Subcutaneous abdominal adipose tissue (tissue), 5 donors: ENCODE data around the gene DNAJC11.
"Not testable (repeated sequence)": the region's sequence is repeated elsewhere in the genome, so short reads cannot be mapped to it uniquely, and the experiment has no call there.

Source experiments
- H3K27ac ChIP-seq: one replicate; pipeline ENCODE4 v1.7.0; 2013; ENCODE audit warnings: low read depth, mild to moderate bottlenecking, inconsistent platforms, low read length, moderate library complexity
- H3K27me3 ChIP-seq, 5 donors: one replicate each; pipeline ENCODE4 v1.7.0; 2013; ENCODE audit warnings: low read length in 5 of 5, inconsistent platforms in 1 of 5; ENCODE audit not compliant: control insufficient read depth in 5 of 5, insufficient read depth in 4 of 5
- H3K36me3 ChIP-seq, 5 donors: one replicate each; pipeline ENCODE4 v1.7.0; 2013; ENCODE audit warnings: low read length in 5 of 5; ENCODE audit not compliant: control insufficient read depth in 5 of 5, insufficient read depth in 5 of 5
- H3K4me1 ChIP-seq, 5 donors: one replicate each; pipeline ENCODE4 v1.7.0; 2013; ENCODE audit warnings: low read length in 5 of 5, mild to moderate bottlenecking in 3 of 5, moderate library complexity in 1 of 5; ENCODE audit not compliant: control insufficient read depth in 5 of 5, insufficient read depth in 5 of 5
- H3K4me3 ChIP-seq, 5 donors: one replicate each; pipeline ENCODE4 v1.7.0; 2013; ENCODE audit warnings: low read length in 5 of 5, low read depth in 1 of 5
- H3K9ac ChIP-seq, 5 donors: one replicate each; pipeline ENCODE4 v1.7.0; 2013; ENCODE audit warnings: low read length in 5 of 5, mild to moderate bottlenecking in 4 of 5, moderate library complexity in 3 of 5
- H3K9me3 ChIP-seq, 5 donors: one replicate each; pipeline ENCODE4 v1.7.0; 2013; ENCODE audit warnings: low read length in 5 of 5; ENCODE audit not compliant: control insufficient read depth in 5 of 5
- donor health status: healthy.
- donor health status: healthy.
- donor health status: healthy.
- donor health status: healthy.
- donor health status: healthy.

DNAJC11 gene

GRCh38 chr1:6683434-6683833, 18.2 kb downstream of the DNAJC11 start:
- Histone ChIP-seq H3K27me3 (no peaks in the 10 kb centered on the region), H3K4me3 (no peak overlapping the region), H3K9ac (no peak overlapping the region), H3K36me3 (peaks cover 17 to 27% (median 22%) of the 10 kb centered on the region in 5 donors), H3K27ac (no peak overlapping the region), H3K9me3 (no peaks in the 10 kb centered on the region), H3K4me1 (no peaks in the 10 kb centered on the region)

- no peaks in the 10 kb centered on the region for H3K27me3 ChIP-seq
- peaks cover 28 to 64% (median 51%) of the 10 kb centered on the region in 5 donors for H3K36me3 ChIP-seq
- H3K27ac ChIP-seq, result no peak overlapping the region
- no peak overlapping the region for H3K9ac ChIP-seq
- no peaks in the 10 kb centered on the region for H3K9me3 ChIP-seq
- peaks cover 0 to 2% (median 0%) of the 10 kb centered on the region in 5 donors for H3K4me1 ChIP-seq
- no peak overlapping the region for H3K4me3 ChIP-seq
Observed at GRCh38 chr1:6675941-6676340, 25.7 kb downstream of the DNAJC11 start.

GRCh38 chr1:6674771-6675170, 26.8 kb downstream of the DNAJC11 start:
- H3K36me3 ChIP-seq, result peaks cover 20 to 56% (median 45%) of the 10 kb centered on the region in 5 donors

GRCh38 chr1:6673816-6674398, 27.7 kb downstream of the DNAJC11 start:
- Histone ChIP-seq H3K4me1 (peaks cover 0 to 2% (median 0%) of the 10 kb centered on the region in 5 donors), H3K27me3 (no peaks in the 10 kb centered on the region), H3K4me3 (no peak overlapping the region), H3K27ac (no peak overlapping the region), H3K9me3 (no peaks in the 10 kb centered on the region), H3K9ac (no peak overlapping the region), H3K36me3 (peaks cover 12 to 47% (median 37%) of the 10 kb centered on the region in 5 donors)

More at GRCh38 chr1:6674771-6675170, 26.8 kb downstream of the DNAJC11 start:
- Histone ChIP-seq H3K9me3 (no peaks in the 10 kb centered on the region), H3K4me1 (peaks cover 0 to 2% (median 0%) of the 10 kb centered on the region in 5 donors), H3K27me3 (no peaks in the 10 kb centered on the region), H3K27ac (no peak overlapping the region), H3K4me3 (no peak overlapping the region), H3K9ac (no peak overlapping the region)

GRCh38 chr1:6672558-6672957, 29.1 kb downstream of the DNAJC11 start:
- Histone ChIP-seq H3K9me3 (no peaks in the 10 kb centered on the region), H3K4me3 (no peak overlapping the region), H3K27me3 (no peaks in the 10 kb centered on the region), H3K4me1 (peaks cover 0 to 2% (median 0%) of the 10 kb centered on the region in 5 donors), H3K9ac (no peak overlapping the region), H3K27ac (no peak overlapping the region), H3K36me3 (peaks cover 5 to 42% (median 27%) of the 10 kb centered on the region in 5 donors)

GRCh38 chr1:6668503-6668902, 33.1 kb downstream of the DNAJC11 start:
- H3K36me3 ChIP-seq, result peaks cover 0 to 45% (median 37%) of the 10 kb centered on the region in 5 donors

GRCh38 chr1:6667139-6667538, 34.5 kb downstream of the DNAJC11 start:
- Histone ChIP-seq H3K9ac (no peak overlapping the region), H3K27ac (no peak overlapping the region), H3K27me3 (no peaks in the 10 kb centered on the region), H3K9me3 (no peaks in the 10 kb centered on the region), H3K4me1 (no peaks in the 10 kb centered on the region), H3K4me3 (no peak overlapping the region), H3K36me3 (peaks cover 0 to 46% (median 35%) of the 10 kb centered on the region in 5 donors)

More at GRCh38 chr1:6668503-6668902, 33.1 kb downstream of the DNAJC11 start:
- Histone ChIP-seq H3K9ac (no peak overlapping the region), H3K9me3 (no peaks in the 10 kb centered on the region), H3K27me3 (no peaks in the 10 kb centered on the region), H3K4me3 (no peak overlapping the region), H3K4me1 (no peaks in the 10 kb centered on the region), H3K27ac (no peak overlapping the region)

- H3K9me3 ChIP-seq, result no peaks in the 10 kb centered on the region
- H3K4me1 ChIP-seq, result no peaks in the 10 kb centered on the region
- H3K27ac ChIP-seq, result no peak overlapping the region
- H3K27me3 ChIP-seq, result no peaks in the 10 kb centered on the region
- no peak overlapping the region for H3K9ac ChIP-seq
- H3K4me3 ChIP-seq, result no peak overlapping the region
- peaks cover 0 to 46% (median 35%) of the 10 kb centered on the region in 5 donors for H3K36me3 ChIP-seq
Observed at GRCh38 chr1:6666696-6667095, 34.9 kb downstream of the DNAJC11 start.

- not testable (repeated sequence) for H3K4me1 ChIP-seq, H3K27me3 ChIP-seq, H3K4me3 ChIP-seq, H3K27ac ChIP-seq, H3K9ac ChIP-seq, H3K9me3 ChIP-seq
- H3K36me3 ChIP-seq, result peaks cover 0 to 45% (median 30%) of the 10 kb centered on the region in 5 donors
Observed at GRCh38 chr1:6662468-6662867, 39.1 kb downstream of the DNAJC11 start.

- H3K27ac ChIP-seq, result no peak overlapping the region
- no peak overlapping the region for H3K4me3 ChIP-seq
- no peaks in the 10 kb centered on the region for H3K4me1 ChIP-seq
- H3K36me3 ChIP-seq, result peaks cover 0 to 30% (median 16%) of the 10 kb centered on the region in 5 donors
- no peaks in the 10 kb centered on the region for H3K27me3 ChIP-seq
- H3K9ac ChIP-seq, result no peak overlapping the region
- H3K9me3 ChIP-seq, result no peaks in the 10 kb centered on the region
Observed at GRCh38 chr1:6660415-6661049, 41.1 kb downstream of the DNAJC11 start.
